OCI-LY7 (cell line): ENCODE results near the gene CTDNEP1. TPM values are rescaled to one million over a fixed set of nuclear protein-coding genes. Genes with fewer than 3 reads are reported as not detected.

Experiments
- BruUV-seq: library from RNA; stranded (reverse); fragments of 400-500 nt; replicated peaks from 2 replicates; lab custom pipeline; 2021; lab: Mats Ljungman, UMichigan
- CTCF ChIA-PET: fragments of 300-600 bp; sonication (Branson Sonifier 250); formaldehyde crosslinking; loops from one replicate; lab custom pipeline; 2022; ENCODE audit warnings: antibody characterized with exemption; ENCODE audit not compliant: unreplicated experiment; lab: Charles Lee
- POLR2A ChIA-PET: fragments of 300-600 bp; sonication (Branson Sonifier 250); formaldehyde crosslinking; loops from one replicate; lab custom pipeline; 2022; ENCODE audit warnings: antibody characterized with exemption; lab: Charles Lee
- DNase-seq: peaks from one replicate; pipeline ENCODE4 v3.0.0-alpha.2; 2015; ENCODE audit warnings: low spot score
- H2AFZ ChIP-seq: fragments of 200-600 bp; sonication (generic), shearing (Covaris generic); 2 replicates; pipeline ENCODE4 v1.6.1; 2014; ENCODE audit warnings: mild to moderate bottlenecking, antibody characterized with exemption, low read length, moderate library complexity
- H3K27ac ChIP-seq: fragments of 200-600 bp; sonication (generic); 2 replicates; pipeline ENCODE4 v1.5.1; 2014; ENCODE audit warnings: mixed run types, low read depth, mild to moderate bottlenecking, moderate library complexity, low read length, inconsistent platforms; ENCODE audit not compliant: poor library complexity, severe bottlenecking
- H3K36me3 ChIP-seq: fragments of 200-600 bp; sonication (generic); 2 replicates; pipeline ENCODE4 v1.6.1; 2014; ENCODE audit warnings: mild to moderate bottlenecking, antibody characterized with exemption, low read length, moderate library complexity, mixed read lengths; ENCODE audit not compliant: insufficient read depth
- H3K4me1 ChIP-seq: fragments of 200-600 bp; sonication (generic); 2 replicates; pipeline ENCODE4 v1.5.1; 2014; ENCODE audit warnings: mild to moderate bottlenecking, low read length; ENCODE audit not compliant: insufficient read depth, poor library complexity, severe bottlenecking
- H3K4me2 ChIP-seq: fragments of 200-600 bp; sonication (generic); 2 replicates; pipeline ENCODE4 v1.6.1; 2014; ENCODE audit warnings: mild to moderate bottlenecking, low read length
- H3K4me3 ChIP-seq: fragments of 200-600 bp; sonication (generic); 2 replicates; pipeline ENCODE4 v1.5.1; 2014; ENCODE audit warnings: mild to moderate bottlenecking, low read depth, low read length; ENCODE audit not compliant: poor library complexity, severe bottlenecking
- H3K79me2 ChIP-seq: fragments of 200-600 bp; sonication (generic); 2 replicates; pipeline ENCODE4 v1.6.1; 2016; ENCODE audit warnings: low read depth, mild to moderate bottlenecking, low read length, moderate library complexity, mixed read lengths; ENCODE audit not compliant: insufficient read depth
- H3K9me2 ChIP-seq: fragments of 200-600 bp; sonication (generic); 2 replicates; pipeline ENCODE4 v1.6.1; 2016; ENCODE audit warnings: mild to moderate bottlenecking, low read length, mixed read lengths; ENCODE audit not compliant: insufficient read depth
- H3K9me3 ChIP-seq: fragments of 200-600 bp; sonication (generic); 2 replicates; pipeline ENCODE4 v1.6.1; 2014; ENCODE audit warnings: mild to moderate bottlenecking, mixed run types, low read length, mixed read lengths
- H4K20me1 ChIP-seq: fragments of 200-600 bp; sonication (generic); 2 replicates; pipeline ENCODE4 v1.6.1; 2014; ENCODE audit warnings: mild to moderate bottlenecking, antibody characterized with exemption, low read length, moderate library complexity, mixed read lengths; ENCODE audit not compliant: insufficient read depth
- CTCF ChIP-seq: fragments of 200-600 bp; sonication (generic); conservative IDR thresholded peaks from 2 replicates; pipeline ENCODE4 v1.5.1; 2014; ENCODE audit warnings: mild to moderate bottlenecking, antibody characterized with exemption, low read length, moderate library complexity, mixed read lengths
- EZH2phosphoT487 ChIP-seq: fragments of 200-600 bp; sonication (generic); IDR thresholded peaks from 2 replicates; pipeline ENCODE4 v1.6.1; 2018; ENCODE audit warnings: low read depth, borderline replicate concordance, mild to moderate bottlenecking, mixed run types, antibody characterized with exemption, low read length, moderate library complexity, mixed read lengths
- intact Hi-C: fragments of 100-400 bp; cut with micrococcal nuclease; formaldehyde crosslinking; loops from one replicate; pipeline ENCODE4 v1.10.0; 2022; ENCODE audit not compliant: unreplicated experiment
- total RNA-seq, 2 experiments: library from RNA; depleted of rRNA in 1 of 2; stranded (reverse); fragments of >200 nt in 1 of 2; shearing (Covaris generic) in 1 of 2; gene quantifications; 2 replicates each; pipeline ENCODE4 v1.2.3, GENCODE V29; 2014 to 2022

CTDNEP1 gene
- total RNA-seq, 2 experiments from 2014 or later, result 52.1 to 173 TPM

GRCh38 chr17:7242717-7243452, 8.6 kb downstream of the CTDNEP1 start:
- Histone ChIP-seq H3K9me2 (no peaks in the 10 kb centered on the region), H3K4me2 (peak overlapping the region; percentile 93), H3K36me3 (peaks cover 63% of the 10 kb centered on the region), H4K20me1 (no peaks in the 10 kb centered on the region), H3K79me2 (peaks cover 33% of the 10 kb centered on the region), H3K27ac (peak overlapping the region; percentile 72), H2AFZ (peak overlapping the region; percentile 42; the same call in 1 of the 2 replicates), H3K9me3 (no peaks in the 10 kb centered on the region), H3K4me3 (peak overlapping the region; percentile 86), H3K4me1 (peaks cover 31% of the 10 kb centered on the region)
- DNase-seq, result peak; percentile 93
- CTCF ChIA-PET, result no interaction called here
- BruUV-seq, result no TSS peak
- POLR2A ChIA-PET, result interaction anchor here (0.6 to 0.7 kb wide), 4 partner anchors 17 to 1294 kb away, joined by 3 to 7 read pairs (median 4); partner anchors contain the start of genes ACADVL and DLG4
- TF ChIP-seq CTCF (no peak), EZH2phosphoT487 (no peak)
- intact Hi-C loops, result loop anchor here (5.0 kb wide), 1 partner anchor 329 kb away; no protein-coding TSS in a partner anchor

GRCh38 chr17:7241783-7242716, 9.5 kb downstream of the CTDNEP1 start, which contains the start of gene GABARAP:
Gene GABARAP, minus strand, starts transcription at chr17:7242449. Its CDS starts 119 bp downstream, at chr17:7242330.
- TF ChIP-seq EZH2phosphoT487 (no peak), CTCF (no peak)
- H3K79me2 ChIP-seq, result peaks cover 31% of the 10 kb centered on the region
- H3K9me3 ChIP-seq, result no peaks in the 10 kb centered on the region
- H2AFZ ChIP-seq, result peak within 1 kb of the TSS; percentile 42; the same call in 1 of the 2 replicates
- H3K9me2 ChIP-seq, result no peaks in the 10 kb centered on the region
- peak within 1 kb of the TSS; percentile 86 for H3K4me3 ChIP-seq
- DNase-seq, result peak; percentile 94
- H3K36me3 ChIP-seq, result peaks cover 59% of the 10 kb centered on the region
- H3K27ac ChIP-seq, result peak within 1 kb of the TSS; percentile 72
- H4K20me1 ChIP-seq, result 0 out of 2 replicates have a peak, but pooled peaks cover 5% of the 10 kb centered on the region
- ChIA-PET CTCF (interaction anchor here (0.6 kb wide), 1 partner anchor 242 kb away, joined by 4 read pairs; the partner anchor contains the start of gene POLR2A), POLR2A (interaction anchor here (0.7 to 1.3 kb wide), 4 partner anchors 9 to 23 kb away, joined by 3 to 7 read pairs (median 4); partner anchors contain the start of genes ACADVL and DLG4)
- intact Hi-C loops, result loop anchor here (5.0 kb wide), 1 partner anchor 330 kb away; no protein-coding TSS in a partner anchor
- peak within 1 kb of the TSS; percentile 93 for H3K4me2 ChIP-seq
- no TSS peak for BruUV-seq
- H3K4me1 ChIP-seq, result peaks cover 37% of the 10 kb centered on the region
